Central memory CD8-positive, alpha-beta T cell (primary cell): Measurements from ENCODE around the gene UGT3A1.
"Not testable (repeated sequence)": the region's sequence is repeated elsewhere in the genome, so short reads cannot be mapped to it uniquely, and the experiment has no call there.

Experiments used
- ATAC-seq: fragments of 150-1000 bp; cut with Tn5 transposase; replicated peaks from 2 replicates; pipeline ENCODE4 v1.10.0; 2022; ENCODE audit warnings: mild to moderate bottlenecking, moderate FRiP score, moderate number of reproducible peaks; ENCODE audit not compliant: poor library complexity, severe bottlenecking; ENCODE audit errors: extremely low read depth
- DNase-seq, 2 donors: peaks; one replicate each; pipeline ENCODE4 v3.0.0; 2021; ENCODE audit warnings: low spot score in 2 of 2
- H3K27ac Mint-ChIP-seq: one replicate; pipeline ENCODE4 v1.8.0; 2022; ENCODE audit warnings: low read depth, mild to moderate bottlenecking, moderate library complexity, mixed read lengths
- H3K27me3 Mint-ChIP-seq: one replicate; pipeline ENCODE4 v1.8.0; 2022; ENCODE audit warnings: mixed read lengths
- H3K36me3 Mint-ChIP-seq: one replicate; pipeline ENCODE4 v1.8.0; 2022; ENCODE audit warnings: mild to moderate bottlenecking, moderate library complexity, mixed read lengths; ENCODE audit not compliant: insufficient read depth
- H3K4me1 Mint-ChIP-seq: one replicate; pipeline ENCODE4 v1.8.0; 2022; ENCODE audit warnings: mixed read lengths
- H3K4me3 Mint-ChIP-seq: one replicate; pipeline ENCODE4 v1.8.0; 2022; ENCODE audit warnings: mild to moderate bottlenecking, moderate library complexity, mixed read lengths
- H3K9me3 Mint-ChIP-seq: one replicate; pipeline ENCODE4 v1.8.0; 2022; ENCODE audit warnings: mixed read lengths

The UGT3A1 gene

DNA sequence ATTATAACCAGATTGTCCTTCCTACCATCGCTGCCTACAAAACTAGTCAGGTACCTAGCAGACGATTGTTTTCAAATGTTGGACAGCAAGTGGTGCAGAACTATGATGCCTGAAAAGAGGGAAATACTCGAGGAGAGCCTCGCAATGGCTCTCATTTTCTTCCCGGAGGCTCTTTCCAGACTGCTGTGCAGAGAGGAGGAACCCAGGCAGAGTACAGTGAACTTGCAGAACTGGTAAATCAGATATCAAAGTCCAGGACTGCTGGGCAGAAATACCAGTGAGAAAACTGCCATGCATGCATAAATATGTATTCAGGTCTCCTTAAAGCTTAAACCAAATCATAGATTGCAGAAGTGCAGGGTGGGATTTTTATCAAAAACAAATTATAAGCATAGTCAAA lies 26.4 kb upstream of the UGT3A1 start:
- peaks cover 4% of the 10 kb centered on the region for H3K27me3 Mint-ChIP-seq
- peaks cover 3% of the 10 kb centered on the region for H3K36me3 Mint-ChIP-seq
- peaks cover 3% of the 10 kb centered on the region for H3K9me3 Mint-ChIP-seq
- no peak overlapping the region for H3K4me3 Mint-ChIP-seq
- DNase-seq (no peak), ATAC-seq (no peak)
- H3K27ac Mint-ChIP-seq, result no peak overlapping the region
- H3K4me1 Mint-ChIP-seq, result no peaks in the 10 kb centered on the region

DNA sequence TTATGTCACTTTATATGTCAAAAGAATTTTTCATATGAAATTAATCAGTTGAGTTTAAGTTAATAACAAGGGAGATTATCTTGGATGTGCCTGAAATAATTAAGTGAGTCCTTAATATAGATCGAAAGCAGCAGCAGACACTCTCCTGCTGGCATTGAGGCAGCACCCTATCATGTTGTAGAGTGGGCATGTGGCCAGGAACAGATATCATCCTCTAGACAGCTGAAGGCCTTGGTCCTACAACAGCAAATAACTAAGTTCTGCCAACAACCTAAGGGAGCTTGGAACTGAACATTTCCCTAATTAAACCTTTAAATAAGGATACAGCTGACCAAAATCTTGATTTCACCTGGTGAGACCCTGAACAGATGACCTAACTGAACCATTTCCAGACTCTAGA lies 25.8 kb upstream of the UGT3A1 start:
- H3K4me3 Mint-ChIP-seq, result no peak overlapping the region
- H3K27ac Mint-ChIP-seq, result no peak overlapping the region
- peaks cover 1% of the 10 kb centered on the region for H3K36me3 Mint-ChIP-seq
- no peaks in the 10 kb centered on the region for H3K27me3 Mint-ChIP-seq
- no peak for DNase-seq
- no peaks in the 10 kb centered on the region for H3K4me1 Mint-ChIP-seq
- no peak for ATAC-seq
- peaks cover 7% of the 10 kb centered on the region for H3K9me3 Mint-ChIP-seq

DNA sequence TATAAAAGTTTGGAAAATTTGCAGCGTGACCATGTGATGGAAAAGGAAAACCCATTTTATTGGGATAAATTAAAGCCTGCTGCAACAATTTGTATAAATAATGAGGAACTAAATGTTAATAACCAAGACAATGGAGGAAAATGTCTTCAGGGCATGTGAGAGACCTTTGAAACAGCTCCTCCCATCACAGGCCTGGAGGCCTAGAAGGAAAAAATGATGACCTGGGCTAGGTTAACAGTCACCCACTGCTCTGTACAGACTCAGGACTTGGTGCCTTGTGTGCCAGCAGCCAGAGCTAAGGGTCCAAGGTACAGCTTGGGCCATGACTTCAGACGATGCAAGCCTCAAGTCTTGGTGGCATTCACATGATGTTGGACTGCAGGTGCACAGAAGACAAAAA lies 22.0 kb upstream of the UGT3A1 start:
- Mint-ChIP-seq H3K36me3 (no peaks in the 10 kb centered on the region), H3K4me3 (no peak overlapping the region), H3K27ac (no peak overlapping the region), H3K27me3 (no peaks in the 10 kb centered on the region), H3K4me1 (no peaks in the 10 kb centered on the region), H3K9me3 (peaks cover 7% of the 10 kb centered on the region)
- ATAC-seq (no peak), DNase-seq (no peak)

DNA sequence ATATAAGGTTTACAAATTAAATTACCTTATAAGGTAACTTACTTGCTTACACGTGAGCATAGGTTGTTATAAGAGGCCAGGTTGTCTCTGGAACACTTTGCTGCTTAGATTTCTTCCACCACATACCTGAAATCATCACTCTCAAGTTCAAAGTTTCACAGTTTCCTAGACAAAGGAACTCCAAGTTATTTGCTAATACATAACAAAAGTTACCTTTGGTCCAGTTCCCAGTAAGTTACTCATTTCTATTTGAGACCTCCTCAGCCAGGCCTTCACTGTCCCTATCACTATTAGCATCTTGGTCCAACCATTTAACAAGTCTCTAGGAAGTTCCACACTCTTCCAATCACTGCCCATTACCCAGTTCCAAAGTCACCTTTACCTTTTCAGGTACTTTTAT lies 18.5 kb upstream of the UGT3A1 start:
- no peaks in the 10 kb centered on the region for H3K36me3 Mint-ChIP-seq
- H3K27me3 Mint-ChIP-seq, result peaks cover 3% of the 10 kb centered on the region
- no peak for ATAC-seq
- H3K4me3 Mint-ChIP-seq, result no peak overlapping the region
- H3K4me1 Mint-ChIP-seq, result no peaks in the 10 kb centered on the region
- DNase-seq, result no peak
- no peak overlapping the region for H3K27ac Mint-ChIP-seq
- H3K9me3 Mint-ChIP-seq, result peaks cover 7% of the 10 kb centered on the region

DNA sequence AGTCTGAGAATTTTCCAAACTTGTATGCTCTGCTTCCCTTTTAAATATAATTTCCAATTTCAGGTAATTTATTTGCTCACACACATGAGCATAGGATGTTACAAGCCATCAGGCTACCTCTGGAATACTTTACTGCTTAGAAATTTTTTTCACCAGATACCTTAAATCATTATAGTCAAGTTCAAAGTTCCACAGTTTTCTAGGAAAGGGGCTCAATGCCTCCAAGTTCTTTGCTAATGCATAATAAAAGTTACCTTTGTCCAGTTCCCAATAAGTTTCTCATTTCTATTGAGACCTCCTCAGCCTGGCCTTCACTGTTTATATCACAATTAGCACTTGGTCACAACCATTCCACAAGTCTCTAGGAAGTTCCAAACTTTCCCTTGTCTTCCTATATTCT lies 16.2 kb upstream of the UGT3A1 start:
- H3K27me3 Mint-ChIP-seq, result peaks cover 26% of the 10 kb centered on the region
- H3K36me3 Mint-ChIP-seq, result no peaks in the 10 kb centered on the region
- DNase-seq (no peak), ATAC-seq (no peak)
- no peak overlapping the region for H3K4me3 Mint-ChIP-seq
- H3K4me1 Mint-ChIP-seq, result no peaks in the 10 kb centered on the region
- peaks cover 1% of the 10 kb centered on the region for H3K9me3 Mint-ChIP-seq
- no peak overlapping the region for H3K27ac Mint-ChIP-seq

DNA sequence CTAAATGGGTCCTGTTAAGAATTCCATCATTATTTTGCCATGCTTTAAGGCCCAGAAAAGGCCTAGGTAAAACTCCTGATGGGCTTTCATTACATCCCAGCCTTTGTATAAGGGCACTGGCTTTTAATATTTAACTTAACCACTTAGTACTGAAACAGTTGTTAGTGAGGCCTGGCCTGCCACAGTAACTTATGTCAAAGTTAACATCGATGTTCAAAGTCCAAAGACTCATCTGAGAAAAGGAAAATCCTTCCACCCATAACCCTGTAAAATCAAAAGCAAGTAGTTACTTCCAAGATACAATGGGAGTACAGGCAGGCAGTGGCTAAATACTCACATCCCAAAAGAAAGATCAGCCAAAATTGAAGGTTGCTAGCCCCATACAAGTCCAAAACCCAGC lies 15.0 kb upstream of the UGT3A1 start:
- no peaks in the 10 kb centered on the region for H3K36me3 Mint-ChIP-seq
- H3K9me3 Mint-ChIP-seq, result no peaks in the 10 kb centered on the region
- H3K27ac Mint-ChIP-seq, result no peak overlapping the region
- H3K27me3 Mint-ChIP-seq, result peaks cover 36% of the 10 kb centered on the region
- no peak for DNase-seq
- ATAC-seq, result no peak
- H3K4me1 Mint-ChIP-seq, result no peaks in the 10 kb centered on the region
- no peak overlapping the region for H3K4me3 Mint-ChIP-seq

DNA sequence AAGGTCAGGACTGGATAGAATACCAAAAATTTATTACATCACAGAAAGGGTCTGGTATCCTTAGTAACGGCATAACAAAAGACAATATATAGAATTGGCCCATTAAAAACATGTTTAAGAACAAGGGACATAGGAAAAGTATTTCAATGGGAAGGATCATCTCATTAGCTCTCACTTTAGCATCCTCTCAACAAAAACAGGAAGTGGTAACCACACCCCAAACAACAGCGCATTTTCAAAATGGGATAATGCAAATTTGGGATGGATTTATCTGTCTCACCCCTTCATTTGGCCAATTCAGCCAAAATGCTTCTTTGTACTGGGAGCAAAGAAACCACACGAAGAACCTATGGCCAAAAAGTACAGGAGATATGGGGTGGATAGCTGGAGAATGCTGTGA lies 9.8 kb upstream of the UGT3A1 start:
- no peaks in the 10 kb centered on the region for H3K36me3 Mint-ChIP-seq
- H3K9me3 Mint-ChIP-seq, result no peaks in the 10 kb centered on the region
- H3K4me3 Mint-ChIP-seq, result no peak overlapping the region
- peaks cover 66% of the 10 kb centered on the region for H3K27me3 Mint-ChIP-seq
- H3K27ac Mint-ChIP-seq, result no peak overlapping the region
- H3K4me1 Mint-ChIP-seq, result no peaks in the 10 kb centered on the region
- DNase-seq (no peak), ATAC-seq (no peak)

DNA sequence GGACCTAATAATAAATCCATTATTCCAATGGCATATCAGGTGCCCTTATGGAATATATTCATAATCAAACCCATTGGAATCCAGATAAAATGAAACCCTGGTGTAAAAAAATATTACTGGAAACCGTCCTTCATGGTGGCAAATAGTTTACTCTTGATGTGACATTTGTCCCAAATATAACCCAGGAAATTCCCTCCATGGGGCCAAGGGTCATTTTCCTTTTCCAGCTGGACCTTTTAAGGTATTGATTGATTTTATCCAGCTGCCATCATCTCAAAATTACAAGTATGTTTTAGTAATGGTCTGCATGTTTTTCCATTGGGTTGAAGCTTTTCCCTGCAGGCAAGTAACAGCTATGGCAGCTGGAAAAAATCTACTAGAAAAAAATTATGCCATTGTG lies 8.4 kb upstream of the UGT3A1 start:
- Mint-ChIP-seq H3K27me3 (peaks cover 65% of the 10 kb centered on the region), H3K36me3 (no peaks in the 10 kb centered on the region), H3K4me1 (no peaks in the 10 kb centered on the region), H3K9me3 (no peaks in the 10 kb centered on the region), H3K27ac (no peak overlapping the region), H3K4me3 (no peak overlapping the region)
- no peak for ATAC-seq
- DNase-seq, result no peak

DNA sequence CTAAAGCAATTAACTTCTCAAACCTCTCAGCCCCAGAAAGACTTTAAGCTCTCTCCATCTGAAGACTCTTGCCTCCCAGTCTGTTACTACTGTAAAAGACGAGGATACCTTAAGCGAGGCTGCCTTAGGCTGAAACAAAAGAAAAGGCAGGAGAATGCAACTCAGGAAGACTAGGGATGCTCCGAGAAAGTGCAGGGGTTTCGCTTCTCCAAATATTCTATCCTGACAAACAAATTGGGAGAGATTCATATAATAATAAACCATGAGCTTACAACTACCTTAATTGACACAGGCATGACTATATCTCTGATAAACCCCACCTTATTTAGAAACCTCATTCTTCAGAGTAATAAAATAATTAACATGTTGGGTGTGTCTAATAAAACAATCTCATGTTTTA lies 4.9 kb upstream of the UGT3A1 start:
- DNase-seq, result no peak
- no peak overlapping the region for H3K27ac Mint-ChIP-seq
- H3K4me3 Mint-ChIP-seq, result no peak overlapping the region
- H3K9me3 Mint-ChIP-seq, result no peaks in the 10 kb centered on the region
- ATAC-seq, result no peak
- peaks cover 44% of the 10 kb centered on the region for H3K27me3 Mint-ChIP-seq
- no peaks in the 10 kb centered on the region for H3K4me1 Mint-ChIP-seq
- H3K36me3 Mint-ChIP-seq, result no peaks in the 10 kb centered on the region

DNA sequence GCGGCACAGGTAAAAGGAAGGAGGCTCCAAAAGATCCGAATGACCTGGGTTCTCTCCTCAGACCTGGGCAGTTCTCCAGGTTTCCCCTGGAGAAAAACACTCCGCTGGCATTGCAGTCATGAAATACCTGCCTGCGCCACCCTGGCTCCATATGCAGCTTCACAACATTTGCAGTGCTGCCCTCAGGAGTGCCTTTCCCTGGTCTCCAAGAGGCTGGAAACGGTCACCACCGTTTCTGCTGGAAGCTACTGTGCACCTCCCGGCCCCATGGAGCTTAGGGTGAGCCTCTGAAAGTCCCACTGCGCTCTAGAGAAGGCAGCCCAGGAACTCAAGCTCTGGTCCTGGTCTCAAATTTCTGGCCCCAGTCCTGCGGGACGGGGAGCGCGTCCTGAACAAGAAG lies 670 bp downstream of the UGT3A1 start:
- no peak for DNase-seq
- Mint-ChIP-seq H3K27ac (no peak overlapping the region), H3K27me3 (peaks cover 34% of the 10 kb centered on the region), H3K36me3 (peaks cover 1% of the 10 kb centered on the region), H3K4me1 (no peaks in the 10 kb centered on the region), H3K9me3 (no peaks in the 10 kb centered on the region), H3K4me3 (no peak overlapping the region)
- ATAC-seq, result no peak

DNA sequence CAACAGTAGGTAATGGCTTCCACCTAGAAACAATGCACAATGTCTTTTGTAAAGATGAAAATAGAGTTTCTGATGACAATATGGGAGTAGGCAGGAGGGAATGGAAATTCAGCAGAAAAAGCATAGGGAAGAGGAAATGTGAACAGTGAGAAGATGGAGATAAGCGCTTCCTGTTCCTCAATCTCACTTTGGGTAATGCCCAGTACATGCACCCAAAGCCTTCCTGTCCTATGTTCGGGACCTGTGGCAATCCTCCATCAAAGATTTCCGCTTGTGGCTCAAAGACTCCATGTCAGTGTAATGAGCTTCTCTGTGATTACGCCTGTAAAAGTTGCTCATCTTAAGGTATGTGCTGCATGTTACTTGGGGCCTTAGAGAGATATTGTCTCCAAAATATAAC lies 2.7 kb downstream of the UGT3A1 start:
- H3K4me1 Mint-ChIP-seq, result no peaks in the 10 kb centered on the region
- H3K4me3 Mint-ChIP-seq, result no peak overlapping the region
- no peaks in the 10 kb centered on the region for H3K9me3 Mint-ChIP-seq
- H3K36me3 Mint-ChIP-seq, result peaks cover 1% of the 10 kb centered on the region
- DNase-seq (no peak), ATAC-seq (no peak)
- H3K27ac Mint-ChIP-seq, result no peak overlapping the region
- H3K27me3 Mint-ChIP-seq, result peaks cover 43% of the 10 kb centered on the region

DNA sequence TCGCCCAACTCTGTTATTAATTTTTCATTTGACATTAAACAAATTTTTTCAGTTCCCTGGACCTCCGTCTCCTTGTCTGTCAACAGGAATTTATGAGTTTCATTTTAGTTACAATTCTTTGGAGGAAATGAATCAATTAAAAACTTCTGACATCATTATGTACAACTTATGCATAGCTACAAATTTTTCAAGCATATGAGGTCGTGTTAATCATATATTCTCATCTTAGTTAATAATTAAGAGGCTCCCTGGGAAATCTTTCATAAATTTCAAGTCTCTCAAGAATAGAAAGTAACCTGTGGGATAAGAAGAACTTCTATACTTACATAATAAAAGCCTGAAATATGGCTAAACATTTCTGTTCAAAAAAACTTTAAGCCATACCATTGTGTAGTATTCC lies 3.4 kb downstream of the UGT3A1 start:
- Mint-ChIP-seq H3K9me3 (peaks cover 3% of the 10 kb centered on the region), H3K36me3 (peaks cover 1% of the 10 kb centered on the region), H3K27me3 (peaks cover 51% of the 10 kb centered on the region), H3K4me1 (no peaks in the 10 kb centered on the region), H3K27ac (no peak overlapping the region), H3K4me3 (no peak overlapping the region)
- ATAC-seq, result no peak
- no peak for DNase-seq

DNA sequence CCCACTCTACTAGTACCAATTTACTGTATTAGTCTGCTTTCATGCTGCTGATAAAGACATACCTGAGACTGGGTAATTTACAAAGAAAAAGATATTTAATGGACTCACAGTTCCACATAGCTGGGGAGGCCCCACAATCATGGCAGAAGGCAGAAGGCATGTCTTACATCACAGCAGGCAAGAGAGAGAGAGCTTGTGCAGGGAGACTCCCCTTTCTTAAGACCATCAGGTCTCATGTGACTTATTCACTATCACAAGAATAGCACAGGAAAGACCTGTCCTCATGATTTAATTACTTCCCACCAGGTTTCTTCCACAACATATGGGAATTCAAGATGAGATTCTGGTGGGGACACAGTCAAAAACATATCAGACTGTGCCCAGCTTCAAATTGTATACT lies 11.5 kb downstream of the UGT3A1 start:
- no peaks in the 10 kb centered on the region for H3K36me3 Mint-ChIP-seq
- peaks cover 36% of the 10 kb centered on the region for H3K27me3 Mint-ChIP-seq
- H3K27ac Mint-ChIP-seq, result no peak overlapping the region

DNA sequence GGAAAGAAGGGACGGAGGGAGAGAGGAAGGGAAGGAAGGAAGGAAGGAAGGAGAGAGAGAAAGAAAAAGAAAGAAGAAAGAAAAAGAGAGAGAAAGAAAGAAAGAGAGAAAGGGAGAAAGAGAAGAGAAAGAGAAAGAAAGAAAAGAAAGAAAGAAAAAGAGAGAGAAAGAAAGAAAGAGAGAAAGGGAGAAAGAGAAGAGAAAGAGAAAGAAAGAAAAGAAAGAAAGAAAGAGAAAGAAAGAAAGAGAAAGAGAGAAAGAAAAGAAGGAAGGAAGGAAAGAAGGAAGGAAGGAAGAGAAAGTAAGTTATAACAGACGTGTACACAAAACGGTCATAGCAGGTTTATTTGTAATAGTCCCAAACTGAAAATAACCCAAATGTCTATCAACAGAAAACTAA lies 14.3 kb downstream of the UGT3A1 start:
- H3K27ac Mint-ChIP-seq, H3K4me3 Mint-ChIP-seq, ATAC-seq, H3K4me1 Mint-ChIP-seq, DNase-seq, H3K36me3 Mint-ChIP-seq: not testable (repeated sequence)
- Mint-ChIP-seq H3K27me3 (peaks cover 19% of the 10 kb centered on the region), H3K9me3 (peaks cover 25% of the 10 kb centered on the region)

More for the DNA sequence above, 11.5 kb downstream of the UGT3A1 start:
- DNase-seq, result no peak
- Mint-ChIP-seq H3K4me3 (no peak overlapping the region), H3K4me1 (no peaks in the 10 kb centered on the region), H3K9me3 (peaks cover 33% of the 10 kb centered on the region)
- ATAC-seq, result no peak
